Suprapubic skin (tissue), 4 donors: ENCODE results near the gene DRAM1. TPM values are rescaled to one million over a fixed set of nuclear protein-coding genes. Genes with fewer than 3 reads are reported as not detected.

Experiments used
- DNase-seq, 2 donors: peaks; one replicate each; pipeline ENCODE4 v3.0.0-alpha.2; 2019; ENCODE audit warnings: low spot score in 2 of 2
- H3K27ac ChIP-seq: fragments of 200-600 bp; sonication (generic); one replicate; pipeline ENCODE4 v1.5.1; 2019
- H3K27me3 ChIP-seq: fragments of 200-600 bp; sonication (generic); one replicate; pipeline ENCODE4 v1.5.1; 2019
- H3K36me3 ChIP-seq: fragments of 200-600 bp; sonication (generic); one replicate; pipeline ENCODE4 v1.5.1; 2019
- H3K4me1 ChIP-seq: fragments of 200-600 bp; sonication (generic); one replicate; pipeline ENCODE4 v1.5.1; 2019
- H3K4me3 ChIP-seq: fragments of 200-600 bp; sonication (generic); one replicate; pipeline ENCODE4 v1.5.1; 2019; ENCODE audit warnings: mild to moderate bottlenecking
- H3K9me3 ChIP-seq: fragments of 200-600 bp; sonication (generic); one replicate; pipeline ENCODE4 v1.5.1; 2019
- EP300 ChIP-seq: sonication (generic); formaldehyde crosslinking; IDR thresholded peaks from one replicate; pipeline ENCODE4 v1.6.1; 2017; ENCODE audit warnings: antibody characterized with exemption
- POLR2A ChIP-seq, 2 donors: fragments of 450-650 bp; IDR thresholded peaks; one replicate each; pipeline ENCODE4 v1.6.1; 2017; ENCODE audit warnings: antibody characterized with exemption in 2 of 2, mild to moderate bottlenecking in 2 of 2, moderate library complexity in 2 of 2
- POLR2AphosphoS5 ChIP-seq, 3 donors: sonication (generic); formaldehyde crosslinking; IDR thresholded peaks; one replicate each; pipeline ENCODE4 v1.6.1; 2017; ENCODE audit warnings: antibody characterized with exemption in 3 of 3
- WGBS: methylation state at CpG from one replicate; pipeline ENCODE4 v1.1.5; 2018; 5-methylcytosine and 5-hydroxymethylcytosine counted together
- total RNA-seq, 4 donors: library from RNA; depleted of rRNA; stranded (reverse); fragments of >200 nt; gene quantifications; one replicate each; pipeline ENCODE4 v1.1.0, GENCODE V29; 2016
- TF ChIP-seq, protein P1 (sequence below), 2 donors: fragments of 200-600 bp in 1 of 2; fragments of 450-650 bp in 1 of 2; sonication (generic) in 1 of 2; IDR thresholded peaks; one replicate each; pipeline ENCODE4 v1.5.1; 2016 to 2019; ENCODE audit warnings: antibody characterized with exemption in 2 of 2, mild to moderate bottlenecking in 1 of 2, moderate library complexity in 1 of 2

DRAM1 gene
- total RNA-seq, 4 donors from 2014 or later = 4.8 to 7.4 (median 6.9) TPM

- no peak overlapping the region for H3K4me3 ChIP-seq
- H3K27ac ChIP-seq = no peak overlapping the region
- H3K36me3 ChIP-seq = no peaks in the 10 kb centered on the region
- DNase-seq = no peak
- TF ChIP-seq POLR2A (IDR thresholded peaks at IDR 0.05) (no peak), POLR2AphosphoS5 (IDR thresholded peaks at IDR 0.05) (no peak), EP300 (no peak)
- TF ChIP-seq, protein P1, sequence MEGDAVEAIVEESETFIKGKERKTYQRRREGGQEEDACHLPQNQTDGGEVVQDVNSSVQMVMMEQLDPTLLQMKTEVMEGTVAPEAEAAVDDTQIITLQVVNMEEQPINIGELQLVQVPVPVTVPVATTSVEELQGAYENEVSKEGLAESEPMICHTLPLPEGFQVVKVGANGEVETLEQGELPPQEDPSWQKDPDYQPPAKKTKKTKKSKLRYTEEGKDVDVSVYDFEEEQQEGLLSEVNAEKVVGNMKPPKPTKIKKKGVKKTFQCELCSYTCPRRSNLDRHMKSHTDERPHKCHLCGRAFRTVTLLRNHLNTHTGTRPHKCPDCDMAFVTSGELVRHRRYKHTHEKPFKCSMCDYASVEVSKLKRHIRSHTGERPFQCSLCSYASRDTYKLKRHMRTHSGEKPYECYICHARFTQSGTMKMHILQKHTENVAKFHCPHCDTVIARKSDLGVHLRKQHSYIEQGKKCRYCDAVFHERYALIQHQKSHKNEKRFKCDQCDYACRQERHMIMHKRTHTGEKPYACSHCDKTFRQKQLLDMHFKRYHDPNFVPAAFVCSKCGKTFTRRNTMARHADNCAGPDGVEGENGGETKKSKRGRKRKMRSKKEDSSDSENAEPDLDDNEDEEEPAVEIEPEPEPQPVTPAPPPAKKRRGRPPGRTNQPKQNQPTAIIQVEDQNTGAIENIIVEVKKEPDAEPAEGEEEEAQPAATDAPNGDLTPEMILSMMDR (IDR thresholded peaks at IDR 0.05) = no peak
- H3K27me3 ChIP-seq = no peaks in the 10 kb centered on the region
- 0% methylated on average over 1 of the region's 1 CpG for WGBS
- H3K9me3 ChIP-seq = no peaks in the 10 kb centered on the region
- H3K4me1 ChIP-seq = no peaks in the 10 kb centered on the region
Observed at GRCh38 chr12:101963697-101964096, 86.3 kb downstream of the DRAM1 start.

- no peak overlapping the region for H3K27ac ChIP-seq
- no peaks in the 10 kb centered on the region for H3K36me3 ChIP-seq
- no peaks in the 10 kb centered on the region for H3K9me3 ChIP-seq
- DNase-seq = no peak
- 100% methylated on average over 1 of the region's 1 CpG for WGBS
- no peaks in the 10 kb centered on the region for H3K27me3 ChIP-seq
- H3K4me3 ChIP-seq = no peak overlapping the region
- TF ChIP-seq POLR2A (IDR thresholded peaks at IDR 0.05) (no peak), POLR2AphosphoS5 (IDR thresholded peaks at IDR 0.05) (no peak), EP300 (no peak)
- TF ChIP-seq, protein P1 (IDR thresholded peaks at IDR 0.05) = no peak
- no peaks in the 10 kb centered on the region for H3K4me1 ChIP-seq
Observed at GRCh38 chr12:101966496-101966895, 89.1 kb downstream of the DRAM1 start.

DNA sequence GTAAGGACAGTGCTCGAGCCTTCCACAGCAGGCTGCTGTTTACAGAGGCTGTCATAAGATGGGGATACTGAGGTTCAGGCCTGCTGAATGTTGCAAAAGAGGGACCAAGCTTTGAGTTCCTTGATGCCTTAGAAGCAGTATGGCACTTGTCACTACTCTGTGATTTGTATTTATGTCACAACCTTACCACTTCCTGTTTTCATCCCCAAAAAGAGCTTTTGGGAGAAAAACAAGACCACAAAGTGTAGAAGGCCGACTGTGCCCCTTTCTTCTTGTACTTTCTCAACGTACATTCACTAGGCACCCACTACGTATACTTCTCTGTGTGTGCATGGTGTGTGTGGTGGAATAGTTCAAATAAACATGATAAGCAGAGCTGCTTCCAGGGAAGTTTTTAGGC lies 90.1 kb downstream of the DRAM1 start:
- H3K4me1 ChIP-seq = no peaks in the 10 kb centered on the region
- no peak for DNase-seq

GRCh38 chr12:101968770-101969169 lies 91.4 kb downstream of the DRAM1 start:
- no peak for TF ChIP-seq POLR2A (IDR thresholded peaks at IDR 0.05)
- Histone ChIP-seq H3K9me3 (no peaks in the 10 kb centered on the region), H3K27ac (no peak overlapping the region), H3K4me3 (no peak overlapping the region), H3K36me3 (no peaks in the 10 kb centered on the region), H3K27me3 (no peaks in the 10 kb centered on the region), H3K4me1 (no peaks in the 10 kb centered on the region)
- no peak for DNase-seq
- 45% methylated on average over 1 of the region's 1 CpG for WGBS

More for the DNA sequence above, 90.1 kb downstream of the DRAM1 start:
- Histone ChIP-seq H3K4me3 (no peak overlapping the region), H3K27ac (no peak overlapping the region), H3K9me3 (no peaks in the 10 kb centered on the region), H3K27me3 (no peaks in the 10 kb centered on the region), H3K36me3 (no peaks in the 10 kb centered on the region)
- WGBS = 81% methylated on average over 4 of the region's 4 CpGs
- TF ChIP-seq, protein P1 (IDR thresholded peaks at IDR 0.05) = no peak
- TF ChIP-seq POLR2A (IDR thresholded peaks at IDR 0.05) (no peak), POLR2AphosphoS5 (IDR thresholded peaks at IDR 0.05) (no peak), EP300 (no peak)

Other genes with a start within 250 kb of the DRAM1 start
- gene CHPT1, start 179.9 kb upstream of the DRAM1 start, total RNA-seq = 100 to 1,000 TPM in 1 of 4 donors, 10 to 100 TPM in 3; 54.6 to 125 (median 75.5) TPM
- under 1 TPM in 1 of 4 donors, not detected in 3; 0.24 TPM for gene SYCP3, start 138.1 kb upstream of the DRAM1 start, total RNA-seq
- gene GNPTAB, start 46.6 kb upstream of the DRAM1 start, total RNA-seq = 10 to 100 TPM; 25.0 to 68.2 (median 45.8) TPM
- 10 to 100 TPM; 39.7 to 63.1 (median 55.0) TPM for gene WASHC3, start 184.4 kb downstream of the DRAM1 start, total RNA-seq
- 10 to 100 TPM; 13.8 to 22.1 (median 19.1) TPM for gene NUP37, start 242.5 kb downstream of the DRAM1 start, total RNA-seq
- gene PARPBP, start 242.6 kb downstream of the DRAM1 start, total RNA-seq = 1 to 10 TPM; 2.8 to 5.7 (median 4.0) TPM